Endometrium (tissue), 2 donors: ENCODE data around the gene AKAP13.

ENCODE experiments used
- FAIRE-seq: peaks from 2 replicates; lab custom pipeline; 2012; peaks lifted over from hg19 to GRCh38; lab: Jason Lieb, UNC
- donor health status: control.
- donor health status: control.

The AKAP13 gene

GRCh38 chr15:85756411-85757072, 376.1 kb downstream of the AKAP13 start:
- FAIRE-seq = no peak

DNA sequence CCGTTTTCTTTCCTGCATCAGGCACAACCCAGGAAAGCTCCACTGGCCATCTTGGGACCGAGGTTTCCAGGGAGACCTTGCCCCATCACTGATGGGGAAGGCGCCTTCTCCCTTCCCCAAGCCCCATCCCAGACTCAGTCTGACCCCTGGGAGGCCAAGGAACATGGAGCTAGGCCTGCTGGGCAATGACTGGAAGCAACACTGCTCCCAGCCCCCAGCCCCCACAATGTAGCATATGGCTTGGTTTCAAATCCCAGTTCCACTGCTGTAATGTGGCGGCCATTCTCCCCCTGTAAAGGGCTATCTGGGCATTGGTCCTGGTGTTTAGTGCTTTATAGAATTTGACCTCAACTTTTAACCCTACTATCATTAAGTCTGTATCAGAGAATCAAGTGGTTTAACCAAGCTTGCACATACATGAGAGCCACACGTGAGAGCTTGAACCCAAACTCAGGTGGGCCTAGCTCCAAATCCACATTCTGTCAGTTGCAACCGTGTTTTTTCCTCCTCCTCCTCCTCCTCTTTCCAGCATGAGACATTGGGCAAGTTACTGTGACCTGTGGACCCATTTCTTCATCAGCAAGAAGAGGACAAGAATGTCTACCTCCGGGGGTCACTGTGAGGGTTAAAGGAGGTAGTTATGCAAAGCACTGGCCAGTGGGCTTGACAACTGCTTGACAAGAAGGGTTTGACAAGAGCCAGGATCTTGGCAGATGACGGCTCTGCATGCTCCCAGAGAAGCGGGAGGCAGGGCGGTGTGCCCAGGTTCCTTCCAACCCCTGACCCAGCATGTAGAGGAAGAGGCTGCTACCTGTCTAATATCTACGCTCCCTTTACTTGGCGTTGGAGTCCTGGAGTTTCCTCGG, 376.9 kb downstream of the AKAP13 start:
- no peak for FAIRE-seq

- no peak for FAIRE-seq
These were observed 377.7 kb downstream of the AKAP13 start for GRCh38 chr15:85757939-85758654.

DNA sequence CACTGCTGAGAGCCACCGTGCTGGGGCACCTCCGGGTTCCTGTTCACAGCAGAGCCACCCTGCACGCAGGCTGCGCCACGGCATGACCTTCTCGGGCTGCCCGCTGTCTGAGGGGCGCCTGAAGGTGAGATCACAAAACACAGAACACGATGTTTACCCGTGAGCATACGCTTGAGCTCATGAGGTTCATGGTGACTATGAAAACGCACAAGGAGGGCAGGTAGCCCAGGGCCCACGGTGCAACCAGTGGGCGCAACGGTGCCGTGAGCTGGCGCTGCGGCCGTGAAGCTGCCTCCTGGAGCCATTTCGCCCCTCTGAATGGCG, 378.2 kb downstream of the AKAP13 start:
- no peak for FAIRE-seq

DNA sequence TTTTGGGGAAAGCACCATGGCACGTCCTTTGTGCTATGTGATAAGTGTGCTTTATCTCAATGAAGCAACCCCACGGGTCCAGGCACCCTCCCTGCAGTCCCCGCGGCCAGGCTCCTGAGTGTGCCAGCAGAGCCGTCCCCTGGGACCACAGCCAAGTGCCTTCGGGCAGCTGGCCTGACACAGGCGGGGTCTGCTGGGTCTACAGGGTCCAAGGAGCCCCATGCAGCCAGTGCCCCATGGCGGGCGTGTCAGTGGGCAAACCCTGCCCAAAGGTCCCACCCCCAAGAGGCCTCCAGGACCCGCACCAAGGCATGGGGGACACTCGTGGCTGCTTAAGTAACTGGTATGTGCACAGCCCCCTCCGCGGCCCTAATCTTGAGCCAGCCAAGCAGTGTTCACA, 379.0 kb downstream of the AKAP13 start:
- no peak for FAIRE-seq

GRCh38 chr15:85760049-85760448, 379.6 kb downstream of the AKAP13 start:
- no peak for FAIRE-seq

DNA sequence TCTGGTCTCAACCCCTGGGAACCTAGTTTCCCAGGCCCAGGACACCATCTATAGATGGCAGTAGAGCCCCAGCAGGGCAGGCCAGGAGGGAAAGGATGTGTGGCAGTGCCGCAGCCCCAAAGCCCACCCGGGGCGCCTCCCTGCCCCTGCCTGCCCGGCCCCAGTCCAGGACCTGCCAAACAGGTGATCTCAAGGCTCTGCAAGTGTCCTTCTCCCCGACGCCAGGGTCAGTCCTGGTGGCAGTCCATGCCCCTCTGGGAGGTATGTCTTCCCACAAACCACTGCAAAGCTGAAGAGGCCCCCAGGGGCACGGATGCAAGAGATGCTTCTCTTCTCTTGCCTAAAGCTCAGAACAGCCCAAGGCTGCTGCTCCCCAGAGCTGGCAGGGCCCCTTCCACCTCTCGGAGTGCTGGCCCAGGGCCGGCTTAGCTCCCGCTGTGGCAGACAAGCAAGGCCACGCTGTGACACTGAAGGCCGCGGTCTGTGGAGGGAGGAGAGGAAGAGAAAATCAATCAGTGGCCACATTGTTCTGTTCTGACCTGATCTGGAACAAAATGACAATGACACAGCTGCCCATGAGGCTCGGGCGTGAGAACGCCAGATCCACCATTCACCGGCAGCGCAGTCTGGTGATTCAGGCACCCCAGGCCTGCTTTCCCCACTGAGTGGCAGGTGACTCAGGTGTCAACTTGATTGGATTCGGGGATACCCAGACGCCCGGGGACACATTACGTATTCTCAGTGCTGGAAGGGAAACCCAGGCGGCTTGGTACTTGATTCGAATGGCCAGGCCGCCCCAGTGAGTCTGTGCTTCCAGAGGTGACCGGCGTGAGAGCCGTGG, 380.3 kb downstream of the AKAP13 start:
- no peak for FAIRE-seq

GRCh38 chr15:85761635-85762034, 381.2 kb downstream of the AKAP13 start:
- no peak for FAIRE-seq

GRCh38 chr15:85762039-85762755, 381.8 kb downstream of the AKAP13 start:
- FAIRE-seq = no peak

DNA sequence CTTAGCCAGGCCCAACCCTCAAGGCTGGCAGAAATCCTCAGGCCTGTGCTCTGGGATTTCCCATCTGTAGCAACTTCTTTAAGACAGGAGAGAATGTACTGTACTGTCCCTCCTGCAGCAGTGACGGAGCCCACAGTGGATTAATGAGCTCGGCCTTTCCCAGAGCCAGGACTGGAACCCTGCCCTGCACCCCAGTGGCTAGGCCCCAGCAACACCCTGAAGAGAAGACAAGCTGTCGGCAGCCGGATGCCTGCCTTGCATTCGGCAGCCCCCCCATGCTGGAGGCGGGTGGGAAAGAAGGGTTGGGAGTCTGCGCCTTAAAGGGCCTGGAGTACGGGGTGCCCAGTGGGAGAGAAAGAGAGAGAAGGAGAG, 382.3 kb downstream of the AKAP13 start:
- no peak for FAIRE-seq

GRCh38 chr15:85763157-85763556, 382.8 kb downstream of the AKAP13 start:
- FAIRE-seq = no peak

- no peak for FAIRE-seq
These were observed 383.6 kb downstream of the AKAP13 start for GRCh38 chr15:85763673-85764633.

DNA sequence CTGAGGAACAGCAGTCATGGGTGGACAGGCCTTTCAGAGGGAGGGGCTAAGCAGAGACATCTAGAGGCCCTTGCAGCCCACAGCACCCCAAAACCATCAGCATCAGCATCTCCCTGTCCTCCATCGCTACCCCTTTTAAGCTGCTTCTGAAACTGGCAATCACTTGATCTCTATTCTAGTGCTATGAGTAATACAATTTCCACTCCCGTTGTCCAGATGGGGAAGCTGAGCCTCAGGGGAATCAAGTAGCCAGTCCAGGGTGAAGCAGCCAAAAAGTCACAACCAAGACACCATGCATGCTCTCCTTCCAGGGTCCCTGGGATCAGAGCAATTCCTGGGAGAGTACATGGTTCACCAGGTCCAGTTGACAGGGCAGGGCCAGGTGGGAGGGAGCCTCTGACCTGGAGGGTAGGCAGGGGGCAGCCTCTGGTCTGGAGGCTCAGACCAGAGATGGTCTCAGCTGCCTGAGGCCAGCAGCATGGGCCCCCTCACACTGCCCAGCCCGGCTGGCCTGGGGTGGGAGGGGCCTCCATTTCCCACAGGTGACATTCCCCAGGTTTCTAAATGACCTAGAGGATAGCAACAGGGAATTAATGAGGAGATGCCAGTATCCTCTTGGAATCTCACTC, 384.4 kb downstream of the AKAP13 start:
- no peak for FAIRE-seq

DNA sequence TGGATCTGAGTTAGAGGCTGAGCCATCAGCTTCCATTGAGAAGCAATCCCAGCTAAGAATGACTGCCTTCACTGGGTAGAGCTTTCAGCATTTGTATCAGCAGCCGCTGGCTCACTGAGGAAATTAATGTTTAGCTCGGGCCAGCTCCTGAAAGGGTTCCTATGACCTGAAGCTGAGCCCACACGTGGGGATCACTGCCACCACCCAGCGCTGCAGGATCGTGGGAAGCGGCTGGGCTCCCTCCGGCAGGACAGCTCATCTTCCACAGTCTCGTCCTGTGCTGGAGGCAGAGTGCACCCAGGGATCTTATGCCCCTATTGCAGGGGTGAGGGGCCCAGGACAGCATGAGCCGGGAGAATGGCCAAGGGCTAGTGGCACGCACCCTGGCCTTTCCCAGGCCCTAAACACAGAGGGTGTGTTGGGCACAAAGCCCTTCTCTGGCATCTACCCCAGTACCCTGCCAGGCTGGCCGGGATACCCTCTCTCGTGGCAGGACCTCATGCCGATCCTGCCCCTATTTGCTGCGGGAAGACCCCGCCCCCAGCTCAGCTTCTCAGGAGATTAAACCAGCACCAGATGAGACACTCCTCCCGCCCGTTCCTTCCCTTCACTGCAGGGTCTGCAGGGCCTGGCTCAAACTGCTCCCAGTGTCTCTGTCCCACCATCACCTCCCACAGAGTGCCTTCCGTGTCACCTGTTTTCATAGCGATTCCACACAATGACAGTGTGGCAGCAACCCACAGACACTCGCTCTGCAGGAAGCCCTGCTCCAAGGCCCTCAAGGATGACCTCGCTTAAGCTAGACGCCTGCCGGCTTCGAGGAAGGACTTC, 385.8 kb downstream of the AKAP13 start:
- no peak for FAIRE-seq

- no peak for FAIRE-seq
These were observed 387.6 kb downstream of the AKAP13 start for GRCh38 chr15:85767785-85768529.

DNA sequence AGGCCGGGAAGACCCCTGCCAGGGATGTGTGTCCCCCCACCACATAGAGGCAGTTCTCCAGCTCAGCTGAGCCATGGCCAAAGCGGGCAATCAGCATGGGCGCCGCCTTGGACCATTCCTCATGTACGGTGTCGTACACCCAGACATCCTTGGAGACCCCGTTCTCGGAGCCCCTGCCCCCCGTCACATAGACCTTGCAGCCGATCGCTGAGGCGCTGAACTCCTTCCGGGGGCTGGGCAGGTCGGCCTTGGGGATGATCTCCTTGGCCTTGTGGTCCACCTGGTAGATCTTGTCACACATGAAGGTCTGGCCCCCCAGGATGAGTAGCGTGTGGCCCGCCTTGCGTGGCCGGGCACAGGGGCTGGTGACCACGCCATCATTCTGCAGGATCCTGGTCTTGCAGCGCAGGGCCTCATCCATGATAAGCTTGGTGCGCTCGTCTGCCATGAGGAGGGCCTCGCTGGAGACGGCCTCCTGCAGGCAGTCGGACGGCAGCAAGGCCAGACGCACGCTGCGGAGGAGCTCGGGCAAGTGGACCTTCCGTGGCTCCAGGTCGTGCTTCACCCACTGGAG, 388.3 kb downstream of the AKAP13 start:
- FAIRE-seq = no peak

DNA sequence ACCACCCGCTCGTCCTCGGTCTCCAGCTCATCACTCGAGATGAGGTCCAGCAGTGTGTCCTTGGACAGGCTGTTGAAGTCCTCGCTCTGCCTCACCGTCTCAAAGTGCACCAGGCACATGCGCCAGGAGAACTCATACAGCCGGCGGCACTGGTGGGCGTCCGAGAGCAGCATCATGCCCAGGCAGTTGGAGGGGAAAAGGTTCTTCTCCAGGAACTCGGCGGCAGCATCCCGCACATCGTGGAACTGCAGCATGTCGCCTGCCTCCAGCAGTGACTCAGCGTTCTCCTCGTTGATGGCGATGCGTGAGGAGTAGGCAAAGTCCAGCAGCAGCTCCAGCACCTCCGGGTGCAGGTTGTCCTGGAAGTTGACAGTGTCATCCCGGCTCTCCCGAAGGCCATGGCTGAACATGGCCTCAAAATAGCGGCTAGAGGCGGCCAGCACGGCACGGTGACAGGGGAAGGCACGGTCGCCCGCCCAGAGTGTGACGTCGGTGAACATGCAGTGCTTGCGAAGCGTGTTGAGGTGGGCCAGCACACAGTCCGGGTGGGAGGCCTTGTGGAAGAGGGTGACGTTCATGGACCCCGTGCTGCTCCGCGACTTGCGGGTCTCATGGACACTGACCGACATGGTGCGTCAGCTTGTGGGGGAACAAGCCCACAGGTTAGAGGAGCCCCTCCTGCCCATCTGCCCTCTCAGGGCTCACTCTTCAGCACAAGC, 388.9 kb downstream of the AKAP13 start:
- no peak for FAIRE-seq
